Skeletal muscle cell (primary cell): ENCODE measurements around the gene MAGEE1.

ENCODE experiments used
- DNase-seq: peaks from one replicate; pipeline ENCODE4 v3.0.0-alpha.2; 2010; ENCODE audit warnings: low read depth
- H3K4me3 ChIP-seq: 2 replicates; pipeline ENCODE4 v1.5.1; 2011; ENCODE audit warnings: low read depth, mild to moderate bottlenecking, control low read depth, low read length, moderate library complexity

The MAGEE1 gene

GRCh38 chrX:76427560-76428242 lies at the start of gene MAGEE1:
MAGEE1 (plus strand) TSS chrX:76427710; CDS start chrX:76427931, 221 bp downstream.
- peak within 1 kb of the TSS; percentile 62 for H3K4me3 ChIP-seq
- DNase-seq: peak; percentile 6

DNA sequence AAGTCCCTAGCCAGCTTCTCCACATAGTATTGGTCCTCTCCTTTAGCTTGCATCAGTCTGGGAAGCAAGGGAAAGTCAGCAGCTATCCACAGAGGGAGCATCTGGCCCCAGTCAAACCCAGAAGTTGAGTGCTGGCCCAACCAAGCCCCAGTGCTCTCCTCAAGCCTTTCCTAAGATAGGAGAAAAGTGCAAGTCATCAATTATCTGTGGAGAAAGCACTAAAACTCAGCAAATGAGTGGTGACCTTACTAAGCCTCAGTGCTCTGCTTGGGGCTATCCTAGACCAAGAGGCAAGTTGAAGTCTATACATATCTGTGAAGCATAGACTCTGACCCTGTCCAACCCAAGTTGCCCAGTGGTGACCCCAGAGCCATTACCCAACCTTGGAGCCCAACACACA lies 28.5 kb upstream of the MAGEE1 start:
- DNase-seq: no peak

DNA sequence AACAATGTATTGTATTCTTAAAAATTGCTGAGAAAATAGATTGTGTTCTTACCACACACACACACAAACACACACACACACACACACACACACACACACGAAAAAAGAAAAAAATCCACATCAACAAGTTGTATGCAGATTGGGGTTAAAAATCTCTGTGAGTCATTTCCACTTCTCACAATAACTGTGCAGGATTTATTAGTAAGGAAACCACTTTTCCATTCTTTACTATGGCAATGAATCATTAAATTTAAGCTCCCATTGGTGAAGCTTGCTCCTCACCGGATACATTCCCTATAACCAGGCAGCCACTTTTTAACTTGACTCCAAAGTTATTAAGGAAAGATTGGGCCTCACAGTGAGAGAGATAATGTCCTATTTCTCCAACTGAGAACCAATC lies 19.7 kb upstream of the MAGEE1 start:
- DNase-seq: no peak
- no peak overlapping the region for H3K4me3 ChIP-seq

More for the DNA sequence above, 28.5 kb upstream of the MAGEE1 start:
- H3K4me3 ChIP-seq: no peak overlapping the region

DNA sequence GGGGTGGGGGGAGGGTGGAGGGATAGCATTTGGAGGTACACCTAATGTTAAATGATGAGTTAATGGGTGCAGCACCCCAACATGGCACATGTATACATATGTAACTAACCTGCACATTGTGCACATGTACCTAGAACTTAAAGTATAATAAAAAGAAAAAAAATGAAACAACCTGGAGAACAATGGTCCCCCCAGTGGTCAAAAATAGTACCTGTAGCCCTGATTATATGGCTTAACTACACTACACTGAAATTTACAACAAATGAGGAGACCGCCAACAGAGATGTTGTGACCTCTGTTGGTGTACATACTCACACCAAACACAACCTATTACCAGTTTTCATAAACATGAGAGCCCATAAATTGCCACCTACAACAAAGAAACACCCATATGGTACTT lies 7.3 kb upstream of the MAGEE1 start:
- DNase-seq: no peak
- H3K4me3 ChIP-seq: no peak overlapping the region

- DNase-seq: no peak
- peak overlapping the region; percentile 62 for H3K4me3 ChIP-seq
These were observed 977 bp downstream of the MAGEE1 start for GRCh38 chrX:76428243-76429130.

DNA sequence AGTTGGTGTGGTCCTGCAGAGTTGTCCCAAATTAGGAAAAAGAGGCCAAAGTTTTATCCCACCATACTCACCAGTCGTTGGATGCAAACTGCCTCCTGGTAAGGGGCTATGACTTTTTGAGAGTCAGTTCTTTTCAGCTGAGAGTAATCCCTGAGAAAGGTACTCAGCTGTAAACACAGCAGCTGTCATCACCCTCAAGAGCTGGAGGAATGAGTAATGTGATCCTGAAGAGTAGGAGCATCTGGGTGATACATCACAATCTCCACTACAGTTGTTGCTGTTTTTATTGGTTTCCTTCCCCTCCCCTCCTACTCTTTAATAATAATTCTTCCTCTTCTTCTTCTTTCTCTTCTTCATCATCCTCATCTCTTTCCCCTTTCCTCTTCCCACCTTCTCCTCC lies 5.7 kb downstream of the MAGEE1 start:
- no peak for DNase-seq
- H3K4me3 ChIP-seq: no peak overlapping the region

- no peak for DNase-seq
These were observed 6.7 kb downstream of the MAGEE1 start for GRCh38 chrX:76434103-76434741.

GRCh38 chrX:76439188-76439587 lies 11.7 kb downstream of the MAGEE1 start:
- no peak overlapping the region for H3K4me3 ChIP-seq
- no peak for DNase-seq

More at GRCh38 chrX:76434103-76434741, 6.7 kb downstream of the MAGEE1 start:
- no peak overlapping the region for H3K4me3 ChIP-seq

DNA sequence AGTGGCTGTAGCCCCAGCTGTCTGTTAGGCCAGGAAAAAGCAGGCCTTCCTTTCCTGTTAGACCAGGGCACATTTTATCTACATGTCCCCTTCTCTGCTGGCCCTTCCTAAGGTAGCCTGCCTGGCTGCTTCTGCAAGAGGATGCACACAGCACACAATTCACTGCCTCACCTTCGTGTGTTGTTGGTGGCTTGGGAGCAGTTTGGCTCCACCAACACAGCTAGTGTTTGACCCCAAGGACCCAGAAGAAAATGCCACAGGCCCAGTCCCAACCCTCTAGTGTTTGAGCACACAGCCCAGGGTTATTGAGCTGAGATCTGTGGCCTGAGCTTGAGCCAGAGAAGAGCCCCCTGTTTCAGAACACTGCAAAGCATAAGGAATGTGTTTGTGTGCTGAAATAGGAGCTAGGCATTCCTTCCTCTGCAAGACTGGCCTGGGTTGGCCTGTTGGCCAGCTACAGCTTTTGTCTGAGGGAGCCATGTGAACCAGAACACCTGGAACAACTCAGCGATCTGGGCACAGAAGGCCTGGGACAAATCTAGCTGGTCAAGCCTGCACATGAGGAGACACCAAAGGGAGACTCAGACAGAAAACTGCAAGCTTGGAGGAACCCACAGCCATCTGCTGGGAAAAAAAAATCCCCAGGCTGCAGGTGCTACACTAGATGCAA lies 26.4 kb downstream of the MAGEE1 start:
- H3K4me3 ChIP-seq: no peak overlapping the region
- DNase-seq: no peak

DNA sequence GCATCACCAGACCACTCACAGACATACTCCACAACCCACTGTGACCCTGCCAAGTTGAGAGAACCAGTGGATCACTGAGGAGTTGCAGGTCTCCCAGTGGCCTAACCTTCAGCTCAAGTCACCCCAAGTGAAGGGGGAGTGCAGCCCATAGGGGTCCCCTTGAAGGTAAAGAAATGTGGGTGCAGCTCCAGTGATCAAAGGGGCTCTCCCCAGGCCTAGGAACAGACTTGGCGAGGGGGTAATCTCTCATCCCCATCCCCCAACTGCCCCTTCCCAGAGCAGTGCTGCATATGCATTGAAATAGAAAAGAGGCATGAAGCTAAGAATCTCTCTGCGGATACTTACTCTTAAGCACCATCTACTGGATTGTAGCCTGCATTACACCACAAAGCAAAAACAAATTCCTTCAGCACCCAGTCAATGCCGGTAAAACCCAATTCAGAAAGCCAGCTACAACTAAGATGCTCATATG lies 27.0 kb downstream of the MAGEE1 start:
- H3K4me3 ChIP-seq: no peak overlapping the region
- DNase-seq: no peak

DNA sequence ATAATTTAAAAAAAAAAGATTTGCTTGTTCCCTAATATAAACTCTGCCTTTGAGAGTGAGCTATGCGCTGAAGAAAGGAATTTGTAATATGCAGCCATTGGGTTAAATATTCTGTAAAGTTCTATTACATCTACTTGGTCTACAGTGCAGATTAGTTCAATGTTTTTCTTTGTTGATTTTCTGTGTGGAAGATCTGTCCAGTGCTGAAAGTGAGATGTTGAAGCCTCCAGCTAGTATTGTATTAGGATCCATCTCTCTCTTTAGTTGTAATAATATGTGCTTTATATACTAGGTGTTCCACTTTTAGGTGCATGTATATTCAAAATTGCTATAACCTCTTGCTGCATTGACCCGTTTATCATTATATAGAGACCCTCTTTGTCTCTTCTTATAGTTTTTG lies 49.8 kb downstream of the MAGEE1 start:
- DNase-seq: no peak
- no peak overlapping the region for H3K4me3 ChIP-seq
